Stimulated activated CD4-positive, alpha-beta T cell treated with anti-CD3 and anti-CD28 coated beads, Interleukin-4, amount 100 ng/mL, for 48 hours (primary cell): Measurements from ENCODE around the gene COQ8A.
"Not testable (repeated sequence)": the region's sequence is repeated elsewhere in the genome, so short reads cannot be mapped to it uniquely, and the experiment has no call there.

ENCODE experiments used
- DNase-seq, 2 donors: peaks; one replicate each; pipeline ENCODE4 v3.0.0-alpha.2; 2020; ENCODE audit warnings: low read depth in 2 of 2

COQ8A gene

DNA sequence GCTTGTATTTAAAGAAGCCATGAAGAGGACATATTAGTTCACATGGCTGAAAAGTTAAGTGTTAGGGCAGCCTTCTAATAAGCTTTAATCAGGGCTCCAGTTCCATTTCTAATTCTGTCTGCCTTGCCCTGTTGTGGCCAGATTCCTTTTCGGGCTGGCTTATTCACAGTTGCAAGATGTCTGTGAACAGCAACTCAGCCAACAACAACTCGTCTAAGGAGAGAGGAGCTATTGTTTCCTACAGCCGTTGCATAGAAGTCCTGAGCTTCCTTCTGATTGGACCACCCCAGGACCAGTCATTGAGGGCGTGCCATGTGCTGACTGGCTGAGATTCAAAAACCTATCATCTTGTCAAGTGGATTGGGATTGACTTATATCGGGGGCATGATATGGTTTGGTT is 18.6 kb upstream of the COQ8A start:
- no peak for DNase-seq

DNA sequence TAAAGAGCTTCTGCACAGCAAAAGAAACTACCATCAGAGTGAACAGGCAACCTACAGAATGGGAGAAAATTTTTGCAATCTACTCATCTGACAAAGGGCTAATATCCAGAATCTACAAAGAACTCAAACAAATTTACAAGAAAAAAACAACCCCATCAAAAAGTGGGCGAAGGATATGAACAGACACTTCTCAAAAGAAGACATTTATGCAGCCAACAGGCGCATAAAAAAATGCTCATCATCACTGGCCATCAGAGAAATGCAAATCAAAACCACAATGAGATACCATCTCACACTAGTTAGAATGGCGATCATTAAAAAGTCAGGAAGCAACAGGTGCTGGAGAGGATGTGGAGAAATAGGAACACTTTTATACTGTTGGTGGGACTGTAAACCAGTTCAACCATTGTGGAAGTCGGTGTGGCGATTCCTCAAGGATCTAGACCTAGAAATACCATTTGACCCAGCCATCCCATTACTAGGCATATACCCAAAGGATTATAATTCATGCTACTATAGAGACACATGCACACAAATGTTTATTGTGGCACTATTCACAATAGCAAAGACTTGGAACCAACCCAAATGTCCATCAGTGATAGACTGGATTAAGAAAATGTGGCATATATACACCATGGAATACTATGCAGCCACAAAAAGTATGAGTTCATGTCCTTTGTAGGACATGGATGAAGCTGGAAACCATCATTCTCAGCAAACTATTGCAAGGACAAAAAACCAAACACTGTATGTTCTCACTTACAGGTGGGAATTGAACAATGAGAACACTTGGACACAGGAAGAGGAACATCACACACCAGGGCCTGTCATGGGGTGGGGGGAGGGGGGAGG is 10.6 kb upstream of the COQ8A start:
- not testable (repeated sequence) for DNase-seq

DNA sequence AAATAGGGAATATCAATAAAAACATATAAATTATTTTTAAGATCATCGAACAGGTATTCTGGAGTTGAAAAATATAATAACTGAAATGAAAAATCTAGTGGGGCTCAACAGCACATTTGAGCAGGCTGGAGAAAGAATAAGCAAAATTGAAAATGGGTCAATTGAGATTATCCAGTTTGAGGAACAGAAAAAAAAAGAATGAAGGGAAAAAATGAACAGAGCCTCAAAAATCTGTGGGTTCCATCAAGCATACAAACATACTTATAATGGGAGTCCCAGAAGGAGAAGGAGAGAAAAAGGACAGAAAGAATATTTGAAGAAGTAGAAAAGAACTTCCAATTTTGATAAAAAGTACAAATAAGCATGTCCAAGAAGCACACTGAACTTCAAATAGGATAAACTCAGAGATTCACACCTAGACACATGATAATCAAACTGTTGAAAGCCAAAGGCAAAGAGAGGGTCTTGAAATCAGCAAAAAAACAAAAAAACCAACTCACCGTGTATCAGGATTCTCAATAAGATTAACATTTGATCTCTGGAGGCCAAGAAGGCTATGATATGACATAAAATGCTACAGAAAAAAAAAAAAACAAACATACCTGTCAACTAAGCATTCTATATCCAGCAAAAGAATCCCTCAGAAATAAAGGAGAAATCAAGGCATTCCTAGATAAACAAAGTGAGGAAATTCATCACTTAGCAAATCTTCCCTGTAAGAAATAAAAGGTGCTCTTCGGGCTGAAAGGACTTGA is 5.4 kb upstream of the COQ8A start:
- no peak for DNase-seq

DNA sequence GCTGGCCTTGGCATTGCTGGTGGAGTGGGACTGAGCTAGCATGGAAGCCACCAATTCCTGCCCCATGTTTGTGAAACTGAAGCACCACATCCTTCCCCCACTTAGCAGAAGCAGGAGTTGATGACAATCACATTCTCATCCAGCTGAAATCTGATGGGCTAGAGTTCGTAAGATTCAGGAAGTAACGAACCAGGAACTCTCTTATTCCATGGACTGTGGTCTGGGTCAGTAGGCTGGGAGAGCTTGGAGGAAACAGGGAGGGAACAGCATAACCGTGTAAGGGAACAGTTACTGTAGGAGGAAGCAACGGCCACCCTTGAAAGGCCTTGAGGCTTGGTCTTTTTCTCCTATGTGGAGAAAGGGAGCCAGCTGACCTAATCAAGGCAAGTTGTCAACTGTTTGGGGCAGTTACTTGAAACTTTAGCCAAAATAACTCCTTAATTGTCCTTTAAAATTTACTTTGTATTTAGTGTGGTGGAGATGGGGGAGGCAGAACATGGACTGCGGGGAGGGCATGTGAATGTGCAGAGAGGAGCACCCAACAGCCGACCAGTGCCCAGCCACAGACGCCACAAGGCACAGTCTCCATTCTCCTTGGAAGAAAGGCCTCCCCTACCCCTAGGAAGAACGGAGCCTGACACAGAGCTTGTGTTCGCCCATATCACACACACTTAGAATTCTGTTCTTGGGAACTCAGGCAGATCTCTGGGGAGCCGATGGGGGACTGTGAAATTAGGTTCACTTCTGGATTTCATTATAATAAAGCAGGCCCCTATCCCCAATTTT is 2.0 kb upstream of the COQ8A start:
- DNase-seq, result no peak

DNA sequence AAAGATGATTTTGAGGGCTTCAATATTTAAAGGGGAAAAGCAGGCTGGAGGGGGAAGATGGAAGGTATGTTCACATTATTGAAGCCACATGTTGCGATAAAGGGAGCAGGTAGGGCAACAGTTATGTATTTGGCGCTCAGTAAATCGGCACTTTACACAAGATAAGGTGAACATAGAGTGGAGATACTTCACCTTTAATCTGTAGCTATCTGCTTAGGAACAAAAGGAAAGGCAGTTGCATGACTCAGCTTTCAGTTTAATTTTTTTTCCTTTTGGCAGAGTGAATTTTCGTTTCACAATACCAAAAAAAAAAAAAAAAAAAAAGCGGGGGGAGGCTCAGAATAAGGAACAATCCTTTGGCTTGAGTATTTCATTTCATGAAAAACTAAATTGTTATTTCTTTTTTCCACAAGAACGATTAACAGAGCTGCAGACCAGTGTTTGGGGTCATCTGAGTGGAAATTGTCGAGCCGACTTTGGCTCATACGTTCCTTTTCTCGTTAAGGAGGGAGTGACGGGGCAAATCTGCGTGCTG is 1.1 kb upstream of the COQ8A start:
- no peak for DNase-seq

DNA sequence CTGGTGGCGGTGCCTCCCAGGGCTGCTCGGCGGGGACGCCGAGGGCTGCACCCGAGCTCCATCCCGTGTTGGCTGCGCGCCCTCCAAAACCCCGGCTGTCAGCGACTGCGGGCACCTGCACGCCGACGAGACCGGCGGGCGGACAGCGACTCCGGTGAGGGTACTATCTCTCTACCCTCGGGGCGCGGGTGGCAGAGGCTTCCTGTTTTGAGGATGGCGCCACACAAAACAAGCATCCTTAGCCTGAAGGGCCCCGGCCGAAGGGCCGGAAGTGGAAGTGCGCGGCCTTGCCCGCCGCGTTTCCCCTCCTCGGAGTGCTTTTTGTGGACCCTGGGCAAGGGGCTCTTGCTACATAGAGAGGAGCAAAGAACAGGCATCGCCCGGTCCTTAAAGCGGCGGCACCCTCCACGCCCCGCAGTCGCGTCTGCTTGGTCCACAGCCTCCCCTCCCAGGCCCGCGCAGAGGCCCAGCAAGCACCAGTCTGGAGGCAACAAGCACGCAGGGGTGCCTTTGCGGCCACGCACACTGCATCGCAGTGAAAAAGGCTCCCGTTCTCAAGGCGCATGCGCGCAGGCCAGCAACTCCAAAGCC is 561 bp upstream of the COQ8A start:
- DNase-seq, result peak; percentile 50 to 54

DNA sequence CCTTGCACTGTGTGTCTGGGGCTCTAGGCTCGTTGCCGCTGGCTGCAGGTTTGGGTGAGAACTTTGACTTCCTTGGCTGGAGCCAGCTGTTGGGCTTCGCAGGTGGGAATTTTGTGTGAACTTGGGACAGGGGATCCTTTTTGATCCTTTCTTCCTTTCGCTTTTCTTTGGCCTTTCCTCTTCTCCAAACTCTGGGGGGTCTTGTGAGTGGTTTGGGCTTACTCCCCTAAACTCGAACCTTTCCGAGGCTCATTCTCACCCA is 643 bp downstream of the COQ8A start:
- no peak for DNase-seq

DNA sequence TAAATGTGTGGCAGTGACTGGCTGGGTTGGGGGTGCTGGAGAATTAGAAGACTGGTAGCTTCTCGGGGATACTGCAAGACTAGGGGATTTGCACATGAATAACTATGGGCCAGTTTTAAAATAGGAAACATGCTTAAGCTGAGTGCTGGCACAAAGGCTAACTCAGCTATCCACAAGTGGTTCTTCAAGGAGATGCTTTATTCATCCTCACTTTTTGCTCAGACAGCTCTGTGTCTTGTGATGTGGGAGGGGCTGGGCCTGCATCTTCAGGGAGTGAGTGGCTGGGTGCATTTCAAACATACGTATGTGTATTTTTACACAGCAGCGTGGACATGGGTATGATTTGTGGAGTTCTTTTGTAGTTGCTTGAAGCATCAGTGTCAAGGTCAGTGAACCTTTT is 2.3 kb downstream of the COQ8A start:
- no peak for DNase-seq

DNA sequence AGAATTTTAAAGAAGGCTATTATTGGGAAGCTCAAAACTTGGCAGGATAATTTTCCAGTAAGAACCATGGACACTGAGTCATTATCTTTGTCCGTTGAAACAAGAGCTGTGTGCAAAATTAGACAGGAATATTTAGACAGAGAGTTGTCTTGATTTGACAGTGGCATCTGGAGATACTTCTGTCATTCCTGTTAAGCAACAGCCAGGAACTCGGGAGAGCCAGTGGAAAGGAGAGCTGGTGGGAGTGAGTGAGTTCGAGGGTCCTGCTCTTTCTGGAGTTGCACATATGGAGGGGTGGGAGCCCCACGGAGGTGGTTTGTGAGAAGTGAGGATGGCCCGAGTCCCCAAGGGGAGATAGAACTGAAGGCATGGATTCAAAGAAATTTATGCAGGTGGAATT is 3.1 kb downstream of the COQ8A start:
- no peak for DNase-seq

DNA sequence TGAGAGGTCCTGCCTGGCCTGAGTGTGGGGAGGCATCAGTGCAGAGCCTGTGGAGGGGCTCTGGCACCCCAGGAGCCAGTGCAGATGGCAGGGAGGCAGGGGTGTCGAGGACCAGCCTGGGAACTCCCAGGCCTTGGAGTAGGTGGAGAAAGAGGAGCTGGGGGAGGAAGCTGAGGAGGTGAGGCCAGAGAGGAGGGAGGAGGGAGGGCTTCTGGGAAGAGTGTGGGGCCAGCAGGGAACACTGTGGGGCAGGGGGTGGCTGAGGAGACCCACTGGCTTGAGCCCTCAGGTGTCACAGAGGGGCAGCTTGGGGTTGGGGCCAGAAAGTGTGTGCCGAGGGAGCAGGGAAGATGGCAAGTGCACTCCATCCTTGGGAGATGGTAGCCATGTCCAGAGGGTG is 3.8 kb downstream of the COQ8A start:
- no peak for DNase-seq

DNA sequence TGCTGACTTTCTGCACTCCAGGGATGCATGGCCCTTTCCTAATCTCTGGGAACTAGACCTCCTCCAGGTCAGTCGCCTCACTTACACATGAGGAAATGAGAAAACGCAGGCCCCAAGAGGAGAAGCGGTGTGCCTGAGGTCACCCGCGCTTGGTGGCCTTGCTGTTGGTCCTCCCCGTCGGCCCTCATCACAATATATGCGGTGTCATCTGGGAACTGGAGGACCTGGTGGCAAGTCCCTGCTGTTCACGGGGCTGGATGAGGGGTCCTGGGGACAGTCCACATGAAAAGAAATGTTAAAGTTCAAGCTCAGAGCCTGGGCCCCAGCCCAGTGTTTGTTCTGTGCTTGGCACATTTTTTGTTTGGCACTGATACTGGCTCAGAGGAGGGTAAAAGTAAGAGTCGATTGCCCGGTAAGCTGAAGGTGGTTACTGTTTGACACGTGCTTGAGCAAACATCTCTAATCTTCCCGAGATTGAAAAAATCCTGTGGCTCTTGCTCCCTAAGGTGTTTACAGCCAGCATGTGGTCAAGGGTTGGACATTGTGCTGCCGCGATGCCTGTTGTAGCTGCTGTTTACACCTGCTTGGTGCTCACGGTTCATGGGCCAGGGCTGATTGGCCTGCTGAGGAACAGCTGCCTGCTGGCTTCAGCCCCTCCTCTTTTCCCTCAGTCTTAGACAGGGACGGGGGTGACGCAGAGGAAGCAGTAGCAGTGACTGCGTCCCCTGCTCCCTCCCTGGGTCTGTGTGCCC is 5.2 kb downstream of the COQ8A start:
- no peak for DNase-seq

DNA sequence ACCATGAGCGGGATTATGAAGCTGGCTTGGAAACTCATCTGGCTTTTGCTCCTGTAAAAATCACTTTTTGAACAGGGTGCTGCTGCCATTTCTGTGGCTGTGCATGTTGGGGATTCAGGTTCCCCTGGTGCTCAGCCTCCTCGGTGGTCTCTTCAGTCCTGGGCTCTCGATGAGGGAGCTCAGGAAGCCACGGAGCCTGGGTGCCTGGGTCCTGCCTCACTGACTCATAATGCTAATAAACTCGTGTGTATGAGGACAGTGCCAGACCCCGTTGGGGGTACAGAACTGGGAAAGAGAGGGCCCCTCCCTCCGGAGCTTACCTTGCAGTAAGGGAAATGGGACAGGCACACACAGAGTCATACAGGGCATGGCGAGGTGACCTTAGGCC is 5.8 kb downstream of the COQ8A start:
- DNase-seq, result no peak

DNA sequence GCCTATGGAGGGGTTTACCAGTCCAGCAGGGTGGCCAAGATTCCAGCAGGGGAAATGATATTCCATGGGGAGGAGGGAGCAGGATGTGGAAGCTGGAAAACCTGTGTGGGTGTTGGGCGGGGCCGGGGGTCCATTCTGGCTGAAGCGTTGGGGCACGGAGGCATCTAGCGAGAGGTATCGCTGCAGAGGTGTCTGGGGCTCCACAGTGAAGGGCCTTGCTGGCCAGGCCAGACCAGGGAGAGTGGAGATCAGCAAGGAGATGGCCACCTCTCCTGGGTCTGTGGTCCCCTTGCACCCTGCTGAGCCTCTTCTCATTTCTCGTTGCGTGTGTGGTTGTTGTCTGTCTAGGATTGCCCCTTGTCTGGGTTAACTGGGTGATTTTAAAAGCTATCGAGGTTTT is 6.2 kb downstream of the COQ8A start:
- no peak for DNase-seq

DNA sequence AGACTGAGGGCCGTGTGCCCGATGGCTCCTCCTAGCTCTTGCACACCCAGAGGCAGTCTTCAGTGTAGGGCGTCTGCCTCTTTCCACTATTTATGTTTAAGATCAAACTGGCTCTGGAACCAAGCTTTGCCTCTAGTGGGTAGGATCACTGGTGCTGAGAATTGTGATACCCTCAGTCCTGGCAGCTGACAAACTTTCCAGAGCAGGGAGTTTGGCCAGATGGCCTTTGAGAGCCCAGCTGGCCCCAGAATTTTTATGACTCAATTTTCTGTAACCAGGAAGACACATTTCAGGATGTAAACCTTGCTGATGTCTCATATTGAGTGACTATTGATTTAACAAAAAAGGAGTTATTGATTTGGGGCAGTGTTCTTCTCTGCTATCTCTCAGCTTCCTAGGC is 6.7 kb downstream of the COQ8A start:
- no peak for DNase-seq

DNA sequence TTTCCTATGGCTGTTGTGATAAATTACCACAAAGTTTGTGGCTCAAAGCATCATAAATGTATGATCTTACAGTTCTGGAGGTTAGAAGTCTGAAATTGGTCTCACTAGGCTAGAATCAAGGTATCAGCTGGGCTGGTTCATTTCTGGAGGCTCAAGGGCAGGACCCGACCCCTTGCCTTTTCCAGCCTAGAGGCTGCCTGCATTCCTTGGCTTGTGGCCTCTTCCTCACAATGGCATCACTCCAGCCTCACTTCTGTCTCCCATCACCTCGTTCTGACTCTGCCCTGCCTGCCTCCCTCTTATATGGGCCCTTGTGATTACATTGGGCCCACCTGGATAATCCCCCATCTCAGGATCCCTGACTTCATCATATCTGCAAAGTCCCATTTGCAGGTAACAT is 8.0 kb downstream of the COQ8A start:
- no peak for DNase-seq

DNA sequence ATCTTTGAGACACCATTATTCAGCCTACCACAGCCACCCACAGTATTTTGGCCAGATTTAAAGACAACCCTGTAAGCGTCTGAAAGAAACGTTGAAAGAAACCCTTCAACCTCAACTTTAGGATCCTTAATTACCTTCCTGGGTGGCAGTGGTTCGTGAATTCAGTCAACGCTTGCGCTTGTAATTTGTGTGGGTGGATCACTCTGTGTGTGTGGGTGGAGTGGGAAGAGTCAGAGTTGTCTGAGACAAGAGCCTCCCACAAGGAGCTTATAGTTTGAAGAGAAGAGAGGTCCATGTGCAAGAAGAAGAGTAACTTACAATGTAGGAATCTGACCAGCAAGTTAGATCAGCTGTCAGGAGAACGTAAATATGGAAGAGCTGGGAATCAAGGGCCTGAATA is 8.4 kb downstream of the COQ8A start:
- DNase-seq, result no peak

DNA sequence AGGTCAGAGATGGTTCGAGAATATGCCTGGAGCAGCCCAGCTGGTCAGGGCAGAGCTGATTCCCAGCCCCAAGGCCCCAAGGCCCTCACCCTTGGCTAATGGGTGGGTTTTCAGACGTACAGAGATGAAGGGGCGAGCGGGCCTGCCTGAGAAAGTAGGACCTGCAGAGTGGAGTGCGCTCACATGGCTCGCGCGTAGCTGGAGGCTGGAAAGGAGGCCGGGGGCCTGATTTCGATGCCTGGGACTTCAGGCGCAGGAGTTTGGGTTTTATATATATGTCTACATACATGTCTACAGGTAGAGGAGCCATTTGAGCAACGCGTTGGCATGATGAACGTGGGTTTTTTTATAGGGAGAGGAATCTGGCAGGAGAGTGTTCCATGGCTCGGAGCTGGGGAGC is 8.9 kb downstream of the COQ8A start:
- no peak for DNase-seq

DNA sequence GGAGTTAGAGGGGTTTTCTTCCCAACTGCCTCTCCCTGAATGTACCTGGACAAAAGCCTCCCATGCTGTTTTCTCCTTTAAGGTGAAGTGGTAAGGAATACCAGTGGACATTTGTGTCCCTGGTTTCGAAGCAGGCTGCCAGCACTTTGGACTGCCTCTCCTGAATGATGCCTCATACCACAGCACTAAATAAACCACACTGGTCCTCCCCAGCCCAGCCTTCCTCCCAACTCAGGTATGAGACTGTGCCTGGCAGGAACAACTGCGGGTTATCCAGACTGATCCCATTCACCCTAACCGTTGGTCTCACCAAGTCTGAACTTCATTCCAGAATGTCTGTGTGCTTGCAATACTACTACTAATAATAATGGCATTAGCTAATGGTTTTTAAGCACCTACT is 9.3 kb downstream of the COQ8A start:
- DNase-seq, result no peak

DNA sequence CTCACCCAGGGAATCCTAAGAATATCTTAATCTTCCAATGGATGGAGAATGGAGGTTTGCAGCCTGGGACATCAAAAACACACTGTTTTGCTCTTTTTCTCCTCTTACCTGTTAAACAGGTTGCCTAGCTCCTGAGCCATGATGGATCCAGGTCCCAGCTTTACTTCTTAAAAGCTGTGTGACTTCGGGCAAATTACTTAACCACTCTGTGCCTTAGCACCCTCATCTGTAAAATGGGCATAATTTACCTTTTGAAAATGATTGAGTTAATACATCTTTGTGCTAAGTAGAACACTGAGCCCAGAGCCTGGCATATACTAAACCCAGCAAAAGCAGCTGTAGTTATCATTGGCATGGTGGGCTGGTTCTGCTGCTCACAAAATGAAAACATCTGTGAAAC is 10.2 kb downstream of the COQ8A start:
- DNase-seq, result no peak

DNA sequence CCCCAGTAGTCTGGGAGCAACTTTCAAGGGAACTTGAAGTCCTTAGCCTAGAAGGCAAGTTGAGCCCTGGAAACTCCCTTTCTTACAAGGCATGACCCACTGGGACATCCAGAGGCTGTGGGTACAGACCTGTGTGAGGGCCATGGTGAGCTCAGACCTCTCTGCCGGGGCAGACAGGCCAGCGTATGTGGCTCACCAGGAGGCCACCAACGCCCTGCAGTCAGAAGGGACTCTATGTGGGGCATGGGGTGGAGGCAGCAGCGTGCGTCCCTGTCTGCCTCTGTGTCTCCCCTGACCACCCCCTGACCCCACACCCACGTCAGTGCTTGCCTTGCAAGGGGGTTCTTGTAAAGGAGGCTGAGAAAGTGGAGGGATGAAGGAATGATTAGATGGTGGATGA is 10.8 kb downstream of the COQ8A start:
- no peak for DNase-seq

DNA sequence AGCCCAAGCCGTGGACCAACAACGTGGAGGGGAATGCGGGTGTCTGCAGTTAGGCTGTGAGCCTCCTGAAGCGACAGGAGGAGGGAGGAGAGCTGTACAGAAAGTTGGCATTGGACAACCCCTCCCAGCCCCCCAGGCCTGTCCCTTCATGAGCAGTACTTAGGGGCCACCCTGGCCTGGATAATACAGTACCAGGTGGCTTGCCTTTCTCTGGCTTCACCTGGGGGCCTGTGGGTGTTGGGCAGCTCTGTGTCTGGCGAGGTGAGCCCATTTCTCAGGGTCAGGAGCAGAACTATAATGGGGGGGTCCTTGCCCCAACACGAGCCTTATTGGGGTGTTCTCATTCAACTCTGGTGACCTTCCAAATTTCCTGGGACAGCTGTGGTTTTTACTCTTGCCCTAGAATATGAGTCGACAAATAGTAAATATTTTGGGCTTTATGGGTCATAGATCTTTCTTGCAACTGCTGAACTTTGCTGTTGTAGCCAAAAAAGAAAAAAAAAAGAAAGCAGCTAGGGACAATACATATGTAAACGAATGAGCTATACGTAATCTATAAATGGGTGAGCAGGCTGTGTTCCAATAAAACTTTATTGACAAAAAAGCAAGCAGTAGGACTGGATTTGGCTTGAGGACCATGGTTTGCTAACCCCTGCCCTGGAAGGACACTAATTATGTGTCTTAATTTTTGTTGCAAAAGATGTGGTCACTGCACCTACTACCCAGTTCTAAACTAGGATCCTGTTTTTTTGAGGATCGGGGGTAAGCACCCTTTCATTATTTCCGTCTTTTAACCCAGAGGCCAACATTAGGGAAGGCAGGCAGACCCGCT is 11.4 kb downstream of the COQ8A start:
- no peak for DNase-seq
